H9 (cell line): ENCODE results near the gene LRRC17. TPM values are rescaled to one million over a fixed set of nuclear protein-coding genes. Genes with fewer than 3 reads are reported as not detected.

Experiments
- DNase-seq: peaks from one replicate; pipeline ENCODE4 v3.0.0-alpha.2; 2017
- H2AFZ ChIP-seq: one replicate; pipeline ENCODE4 v1.6.1; 2013; ENCODE audit warnings: mild to moderate bottlenecking, low read length, control low read depth, moderate library complexity
- H2AK5ac ChIP-seq: 2 replicates; pipeline ENCODE4 v1.6.1; 2013; ENCODE audit warnings: low read length, control low read depth, mixed read lengths; ENCODE audit not compliant: insufficient read length
- H2BK120ac ChIP-seq: one replicate; pipeline ENCODE4 v1.6.1; 2013; ENCODE audit warnings: low read depth, mild to moderate bottlenecking, low read length, control low read depth, inconsistent platforms; ENCODE audit not compliant: poor library complexity, severe bottlenecking
- H2BK12ac ChIP-seq: 2 replicates; pipeline ENCODE4 v1.6.1; 2013; ENCODE audit warnings: low read length, control low read depth, mixed read lengths, low read depth; ENCODE audit not compliant: insufficient read length
- H2BK15ac ChIP-seq: 2 replicates; pipeline ENCODE4 v1.6.1; 2013; ENCODE audit warnings: low read depth, low read length, control low read depth
- H2BK20ac ChIP-seq: one replicate; pipeline ENCODE4 v1.6.1; 2013; ENCODE audit warnings: low read depth, mild to moderate bottlenecking, low read length, control low read depth, inconsistent platforms; ENCODE audit not compliant: poor library complexity, severe bottlenecking
- H2BK5ac ChIP-seq: 2 replicates; pipeline ENCODE4 v1.6.1; 2013; ENCODE audit warnings: low read length, control low read depth, mixed read lengths; ENCODE audit not compliant: insufficient read length
- H3K14ac ChIP-seq: 2 replicates; pipeline ENCODE4 v1.6.1; 2013; ENCODE audit warnings: low read length, control low read depth; ENCODE audit not compliant: insufficient read depth
- H3K18ac ChIP-seq: 2 replicates; pipeline ENCODE4 v1.6.1; 2013; ENCODE audit warnings: low read depth, mild to moderate bottlenecking, mixed read lengths, low read length, control low read depth; ENCODE audit not compliant: insufficient read length
- H3K23ac ChIP-seq: 2 replicates; pipeline ENCODE4 v1.6.1; 2013; ENCODE audit warnings: low read length, control low read depth, mixed read lengths, low read depth; ENCODE audit not compliant: insufficient read length
- H3K23me2 ChIP-seq: 2 replicates; pipeline ENCODE4 v1.6.1; 2013; ENCODE audit warnings: low read depth, mild to moderate bottlenecking, mixed read lengths, low read length, control low read depth; ENCODE audit not compliant: insufficient read length, poor library complexity, severe bottlenecking
- H3K27ac ChIP-seq: 2 replicates; pipeline ENCODE4 v1.5.1; 2013; ENCODE audit warnings: low read length, control low read depth, mixed read lengths, low read depth; ENCODE audit not compliant: insufficient read length
- H3K27me3 ChIP-seq: 2 replicates; pipeline ENCODE4 v1.6.1; 2013; ENCODE audit warnings: low read length, control low read depth, inconsistent platforms; ENCODE audit not compliant: insufficient read depth
- H3K4ac ChIP-seq: 2 replicates; pipeline ENCODE4 v1.6.1; 2013; ENCODE audit warnings: low read depth, mild to moderate bottlenecking, control low read depth, inconsistent platforms, low read length, moderate library complexity
- H3K4me1 ChIP-seq: 2 replicates; pipeline ENCODE4 v1.6.1; 2013; ENCODE audit warnings: low read length, control low read depth, inconsistent platforms; ENCODE audit not compliant: insufficient read depth
- H3K4me2 ChIP-seq: 2 replicates; pipeline ENCODE4 v1.6.1; 2013; ENCODE audit warnings: low read length, control low read depth, mixed read lengths; ENCODE audit not compliant: insufficient read length, insufficient read depth
- H3K56ac ChIP-seq: 2 replicates; pipeline ENCODE4 v1.6.1; 2013; ENCODE audit warnings: low read depth, mild to moderate bottlenecking, mixed read lengths, low read length, control low read depth; ENCODE audit not compliant: insufficient read length
- H3K79me1 ChIP-seq: 2 replicates; pipeline ENCODE4 v1.6.1; 2013; ENCODE audit warnings: low read depth, mild to moderate bottlenecking, moderate library complexity, low read length, control low read depth, inconsistent platforms; ENCODE audit not compliant: insufficient read depth, poor library complexity, severe bottlenecking
- H3K79me2 ChIP-seq: 2 replicates; pipeline ENCODE4 v1.6.1; 2013; ENCODE audit warnings: low read length, control low read depth, inconsistent platforms; ENCODE audit not compliant: insufficient read depth
- H3K9ac ChIP-seq: 2 replicates; pipeline ENCODE4 v1.6.1; 2013; ENCODE audit warnings: low read length, control low read depth, mixed read lengths; ENCODE audit not compliant: insufficient read length; ENCODE audit errors: extremely low read depth
- H3K9me3 ChIP-seq: one replicate; pipeline ENCODE4 v1.6.1; 2013; ENCODE audit warnings: low read depth, low read length, inconsistent platforms; ENCODE audit not compliant: control insufficient read depth
- H3T11ph ChIP-seq: one replicate; pipeline ENCODE4 v1.6.1; 2013; ENCODE audit warnings: mild to moderate bottlenecking, low read length, control low read depth, inconsistent platforms
- H4K20me1 ChIP-seq: one replicate; pipeline ENCODE4 v1.6.1; 2013; ENCODE audit not compliant: control insufficient read depth, insufficient read length, insufficient read depth
- H4K5ac ChIP-seq: 2 replicates; pipeline ENCODE4 v1.6.1; 2013; ENCODE audit warnings: low read depth, mild to moderate bottlenecking, mixed read lengths, low read length, control low read depth; ENCODE audit not compliant: insufficient read length
- H4K8ac ChIP-seq: replicated peaks from 2 replicates; pipeline ENCODE4 v1.6.1; 2013; ENCODE audit warnings: low read length, control low read depth, mixed read lengths, low read depth; ENCODE audit not compliant: insufficient read length
- H4K91ac ChIP-seq: 2 replicates; pipeline ENCODE4 v1.6.1; 2013; ENCODE audit warnings: low read depth, mild to moderate bottlenecking, moderate library complexity, mixed read lengths, low read length, control low read depth; ENCODE audit not compliant: insufficient read length
- H3K27ac Mint-ChIP-seq, 3 experiments: 2 replicates in 2 of 3; 3 replicates in 1 of 3; pipeline ENCODE4 v1.8.0; 2020 to 2021; ENCODE audit warnings: mixed read lengths in 3 of 3, mild to moderate bottlenecking in 1 of 3, moderate library complexity in 1 of 3
- H3K27me3 Mint-ChIP-seq: 2 replicates; pipeline ENCODE4 v1.8.0; 2021; ENCODE audit warnings: low read depth, mild to moderate bottlenecking, moderate library complexity, mixed read lengths
- H3K36me3 Mint-ChIP-seq, 3 experiments: 2 replicates in 2 of 3; 3 replicates in 1 of 3; pipeline ENCODE4 v1.8.0; 2020 to 2021; ENCODE audit warnings: low read depth in 3 of 3, mixed read lengths in 3 of 3; ENCODE audit not compliant: insufficient read depth in 1 of 3
- H3K4me1 Mint-ChIP-seq, 2 experiments: 2 replicates each; pipeline ENCODE4 v1.8.0; 2020; ENCODE audit warnings: mixed read lengths in 2 of 2
- H3K4me3 Mint-ChIP-seq, 2 experiments: 2 replicates in 1 of 2; 3 replicates in 1 of 2; pipeline ENCODE4 v1.8.0; 2020 to 2021; ENCODE audit warnings: mild to moderate bottlenecking in 2 of 2, mixed read lengths in 2 of 2, moderate library complexity in 1 of 2
- H3K9me3 Mint-ChIP-seq, 2 experiments: 2 replicates in 1 of 2; 3 replicates in 1 of 2; pipeline ENCODE4 v1.8.0; 2020; ENCODE audit warnings: mild to moderate bottlenecking in 2 of 2, mixed read lengths in 2 of 2, moderate library complexity in 1 of 2
- WGBS: extraction: QIAGEN DNeasy Blood & Tissue Kit; methylation state at CpG from one replicate; pipeline ENCODE4 v1.1.7; 2013; ENCODE audit warnings: missing lambda C conversion rate, low lambda C conversion rate, mixed read lengths; ENCODE audit not compliant: insufficient read length; ENCODE audit errors: extremely low coverage; 5-methylcytosine and 5-hydroxymethylcytosine counted together
- total RNA-seq: library from RNA; stranded (reverse); gene quantifications from 2 replicates; pipeline ENCODE4 v1.2.1, GENCODE V29; 2021
- TF ChIP-seq, protein P1 (sequence below): fragments of 200-600 bp; sonication (generic); conservative IDR thresholded peaks from 3 replicates; pipeline ENCODE4 v1.8.0; 2021; ENCODE audit warnings: antibody characterized with exemption, mild to moderate bottlenecking

LRRC17 gene
- total RNA-seq, 1 experiment from 2014 or later, result 2.0 TPM

DNA sequence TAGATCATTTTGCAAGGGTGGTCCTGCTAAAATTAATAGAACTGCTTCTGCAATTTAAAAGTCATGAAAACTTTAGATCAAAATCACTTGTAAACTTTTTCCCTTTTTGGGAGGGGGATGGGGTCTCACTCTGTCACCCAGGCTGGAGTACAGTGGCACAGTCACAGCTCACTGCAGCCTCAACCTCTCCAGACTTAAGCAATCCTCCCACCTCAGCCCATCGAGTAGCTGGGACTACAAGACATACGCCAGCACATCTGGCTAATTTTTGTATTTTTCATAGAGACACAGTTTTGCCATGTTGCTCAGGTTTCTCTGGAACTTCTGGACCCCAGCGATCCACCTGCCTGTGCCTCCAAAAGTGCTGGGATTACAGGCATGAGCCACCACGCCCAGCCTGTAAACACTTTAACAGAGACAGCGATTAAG is 79.7 kb downstream of the LRRC17 start:
- H3K14ac ChIP-seq, result no peak overlapping the region
- no peaks in the 10 kb centered on the region; the same call in 1 of the 2 replicates for H3K27me3 ChIP-seq
- H2BK12ac ChIP-seq, result no peak overlapping the region
- no peak overlapping the region for H2BK120ac ChIP-seq
- Mint-ChIP-seq H3K9me3 (no peaks in the 10 kb centered on the region), H3K4me1 (no peaks in the 10 kb centered on the region), H3K27me3 (no peaks in the 10 kb centered on the region), H3K36me3 (no peaks in the 10 kb centered on the region), H3K27ac (no peak overlapping the region), H3K4me3 (no peak overlapping the region)
- H2AFZ ChIP-seq, result no peak overlapping the region
- no peak overlapping the region for H4K91ac ChIP-seq
- no peak overlapping the region for H2BK20ac ChIP-seq
- TF ChIP-seq, protein P1, sequence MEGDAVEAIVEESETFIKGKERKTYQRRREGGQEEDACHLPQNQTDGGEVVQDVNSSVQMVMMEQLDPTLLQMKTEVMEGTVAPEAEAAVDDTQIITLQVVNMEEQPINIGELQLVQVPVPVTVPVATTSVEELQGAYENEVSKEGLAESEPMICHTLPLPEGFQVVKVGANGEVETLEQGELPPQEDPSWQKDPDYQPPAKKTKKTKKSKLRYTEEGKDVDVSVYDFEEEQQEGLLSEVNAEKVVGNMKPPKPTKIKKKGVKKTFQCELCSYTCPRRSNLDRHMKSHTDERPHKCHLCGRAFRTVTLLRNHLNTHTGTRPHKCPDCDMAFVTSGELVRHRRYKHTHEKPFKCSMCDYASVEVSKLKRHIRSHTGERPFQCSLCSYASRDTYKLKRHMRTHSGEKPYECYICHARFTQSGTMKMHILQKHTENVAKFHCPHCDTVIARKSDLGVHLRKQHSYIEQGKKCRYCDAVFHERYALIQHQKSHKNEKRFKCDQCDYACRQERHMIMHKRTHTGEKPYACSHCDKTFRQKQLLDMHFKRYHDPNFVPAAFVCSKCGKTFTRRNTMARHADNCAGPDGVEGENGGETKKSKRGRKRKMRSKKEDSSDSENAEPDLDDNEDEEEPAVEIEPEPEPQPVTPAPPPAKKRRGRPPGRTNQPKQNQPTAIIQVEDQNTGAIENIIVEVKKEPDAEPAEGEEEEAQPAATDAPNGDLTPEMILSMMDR, result no peak
- no peak overlapping the region for H3K27ac ChIP-seq
- no peaks in the 10 kb centered on the region for H3K9me3 ChIP-seq
- no peak overlapping the region for H2BK15ac ChIP-seq
- H4K5ac ChIP-seq, result no peak overlapping the region
- H3K4ac ChIP-seq, result no peak overlapping the region
- no peaks in the 10 kb centered on the region for H3K79me1 ChIP-seq
- H3K18ac ChIP-seq, result no peak overlapping the region
- no peak overlapping the region for H3K23ac ChIP-seq
- H3K79me2 ChIP-seq, result no peaks in the 10 kb centered on the region
- WGBS, result no CpG with 5 or more reads among the region's 5 CpGs
- H2AK5ac ChIP-seq, result no peak overlapping the region
- no peak for DNase-seq
- H4K8ac ChIP-seq, result no peak overlapping the region
- H2BK5ac ChIP-seq, result no peak overlapping the region
- no peaks in the 10 kb centered on the region for H3K23me2 ChIP-seq
- H4K20me1 ChIP-seq, result no peaks in the 10 kb centered on the region
- H3K4me1 ChIP-seq, result no peaks in the 10 kb centered on the region
- H3K4me2 ChIP-seq, result no peak overlapping the region
- no peak overlapping the region for H3K56ac ChIP-seq
- H3T11ph ChIP-seq, result no peak overlapping the region
- H3K9ac ChIP-seq, result no peak overlapping the region
